PC-9 (cell line): ENCODE measurements around the gene SERTAD3.

Experiments
- EZH2 ChIP-seq: fragments of 200-600 bp; sonication (generic); IDR thresholded peaks from 2 replicates; pipeline ENCODE4 v1.8.0; 2017; ENCODE audit warnings: antibody characterized with exemption, low read depth
- TF ChIP-seq, protein P1 (sequence below): fragments of 200-600 bp; sonication (generic); conservative IDR thresholded peaks from 2 replicates; pipeline ENCODE4 v1.6.1; 2017; ENCODE audit warnings: mixed run types, antibody characterized with exemption, mild to moderate bottlenecking, moderate library complexity

DNA sequence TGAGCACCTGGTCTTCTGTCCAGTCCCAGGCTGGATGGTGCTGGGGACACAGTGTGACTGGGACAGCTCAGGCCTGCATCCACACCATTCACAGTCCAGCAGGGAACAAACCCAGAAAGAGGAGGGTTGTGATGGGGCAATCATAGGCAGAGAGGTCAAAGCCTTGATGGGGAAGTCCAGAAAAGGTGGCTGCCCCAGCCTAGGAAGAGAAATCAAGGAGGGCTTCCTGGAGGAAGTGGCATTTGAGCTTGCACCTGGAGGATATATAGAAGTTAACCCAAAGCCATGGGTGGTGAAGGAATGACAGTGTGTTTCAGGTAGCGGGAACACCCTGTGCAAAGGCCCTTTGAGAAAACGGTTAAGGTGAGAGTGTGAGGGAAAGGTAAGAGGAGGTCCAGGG, 28.4 kb downstream of the SERTAD3 start:
- no peak for TF ChIP-seq EZH2
- TF ChIP-seq, protein P1, sequence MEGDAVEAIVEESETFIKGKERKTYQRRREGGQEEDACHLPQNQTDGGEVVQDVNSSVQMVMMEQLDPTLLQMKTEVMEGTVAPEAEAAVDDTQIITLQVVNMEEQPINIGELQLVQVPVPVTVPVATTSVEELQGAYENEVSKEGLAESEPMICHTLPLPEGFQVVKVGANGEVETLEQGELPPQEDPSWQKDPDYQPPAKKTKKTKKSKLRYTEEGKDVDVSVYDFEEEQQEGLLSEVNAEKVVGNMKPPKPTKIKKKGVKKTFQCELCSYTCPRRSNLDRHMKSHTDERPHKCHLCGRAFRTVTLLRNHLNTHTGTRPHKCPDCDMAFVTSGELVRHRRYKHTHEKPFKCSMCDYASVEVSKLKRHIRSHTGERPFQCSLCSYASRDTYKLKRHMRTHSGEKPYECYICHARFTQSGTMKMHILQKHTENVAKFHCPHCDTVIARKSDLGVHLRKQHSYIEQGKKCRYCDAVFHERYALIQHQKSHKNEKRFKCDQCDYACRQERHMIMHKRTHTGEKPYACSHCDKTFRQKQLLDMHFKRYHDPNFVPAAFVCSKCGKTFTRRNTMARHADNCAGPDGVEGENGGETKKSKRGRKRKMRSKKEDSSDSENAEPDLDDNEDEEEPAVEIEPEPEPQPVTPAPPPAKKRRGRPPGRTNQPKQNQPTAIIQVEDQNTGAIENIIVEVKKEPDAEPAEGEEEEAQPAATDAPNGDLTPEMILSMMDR, result no peak
